GM23338 (cell line): Measurements from ENCODE around the gene SHISA8.

Source experiments
- CREB1 ChIP-seq: fragments of 250-450 bp; sonication (Bioruptor Pico); IDR thresholded peaks from 2 replicates; pipeline ENCODE4 v1.5.0; 2020; ENCODE audit warnings: low read depth, mild to moderate bottlenecking, moderate library complexity
- CTCF ChIP-seq, 2 experiments: fragments of 200-600 bp in 1 of 2; sonication (generic) in 1 of 2; conservative IDR thresholded peaks; 2 replicates each; pipeline versions ENCODE4 v1.5.1 to v1.6.1; 2016 to 2017; ENCODE audit warnings: antibody characterized with exemption in 2 of 2, low read depth in 2 of 2, mild to moderate bottlenecking in 2 of 2, moderate library complexity in 1 of 2
- EZH2 ChIP-seq: fragments of 200-600 bp; sonication (generic); IDR thresholded peaks from one replicate; pipeline ENCODE4 v1.8.0; 2017; ENCODE audit warnings: antibody characterized with exemption, mild to moderate bottlenecking, low read depth; ENCODE audit not compliant: unreplicated experiment
- EZH2phosphoT487 ChIP-seq: fragments of 200-600 bp; sonication (generic); IDR thresholded peaks from one replicate; pipeline ENCODE4 v1.8.1; 2018; ENCODE audit warnings: antibody characterized with exemption; ENCODE audit not compliant: unreplicated experiment
- POLR2AphosphoS5 ChIP-seq: IDR thresholded peaks from 2 replicates; pipeline ENCODE4 v1.6.1; 2016; ENCODE audit warnings: antibody characterized with exemption, low read depth
- TF ChIP-seq, protein P1 (sequence below): IDR thresholded peaks from one replicate; pipeline ENCODE4 v1.6.1; 2018; ENCODE audit warnings: antibody characterized with exemption; ENCODE audit not compliant: unreplicated experiment

DNA sequence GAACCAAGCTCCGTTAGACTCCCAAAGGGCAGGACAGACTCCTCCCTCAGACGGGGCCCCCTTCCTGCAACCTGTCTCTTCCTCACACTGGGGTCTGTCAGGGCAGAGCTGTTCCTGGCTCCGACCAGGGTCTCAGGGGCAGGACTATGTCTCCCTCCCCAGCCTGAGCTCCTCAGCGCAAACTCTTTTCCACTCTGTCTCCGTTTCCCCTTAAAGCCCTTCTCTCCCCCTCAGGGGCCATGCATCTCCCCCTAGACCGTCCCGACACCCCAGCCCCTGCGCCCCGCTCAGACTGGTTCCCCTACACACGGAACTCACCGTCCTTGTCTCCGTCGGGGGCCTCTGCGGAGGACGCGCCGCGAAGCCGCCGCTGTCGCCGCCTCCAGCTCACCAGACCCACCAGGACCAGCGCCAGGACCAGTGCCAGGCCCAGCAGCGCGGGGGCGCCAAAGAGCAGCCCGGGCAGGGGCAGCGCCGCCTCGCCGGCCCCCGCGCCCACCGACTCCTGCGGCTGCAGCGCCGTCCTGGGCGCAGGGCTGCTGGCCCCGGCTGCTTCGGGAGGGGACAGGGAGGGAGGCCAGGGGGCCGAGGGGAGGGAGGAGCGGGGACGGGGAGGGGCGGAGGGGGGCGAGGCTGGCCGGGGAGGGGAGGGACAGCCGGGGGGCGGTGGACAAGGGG lies 11.0 kb upstream of the SHISA8 start:
- TF ChIP-seq POLR2AphosphoS5 (no peak), CTCF (conservative IDR thresholded peaks at IDR 0.05; ENCODE audit: low read depth in 2 of 2) (peak; percentile 69 to 87), EZH2 (peak; percentile 72), CREB1 (CRISPR knock-in tag) (no peak), EZH2phosphoT487 (no peak)
- TF ChIP-seq, protein P1, sequence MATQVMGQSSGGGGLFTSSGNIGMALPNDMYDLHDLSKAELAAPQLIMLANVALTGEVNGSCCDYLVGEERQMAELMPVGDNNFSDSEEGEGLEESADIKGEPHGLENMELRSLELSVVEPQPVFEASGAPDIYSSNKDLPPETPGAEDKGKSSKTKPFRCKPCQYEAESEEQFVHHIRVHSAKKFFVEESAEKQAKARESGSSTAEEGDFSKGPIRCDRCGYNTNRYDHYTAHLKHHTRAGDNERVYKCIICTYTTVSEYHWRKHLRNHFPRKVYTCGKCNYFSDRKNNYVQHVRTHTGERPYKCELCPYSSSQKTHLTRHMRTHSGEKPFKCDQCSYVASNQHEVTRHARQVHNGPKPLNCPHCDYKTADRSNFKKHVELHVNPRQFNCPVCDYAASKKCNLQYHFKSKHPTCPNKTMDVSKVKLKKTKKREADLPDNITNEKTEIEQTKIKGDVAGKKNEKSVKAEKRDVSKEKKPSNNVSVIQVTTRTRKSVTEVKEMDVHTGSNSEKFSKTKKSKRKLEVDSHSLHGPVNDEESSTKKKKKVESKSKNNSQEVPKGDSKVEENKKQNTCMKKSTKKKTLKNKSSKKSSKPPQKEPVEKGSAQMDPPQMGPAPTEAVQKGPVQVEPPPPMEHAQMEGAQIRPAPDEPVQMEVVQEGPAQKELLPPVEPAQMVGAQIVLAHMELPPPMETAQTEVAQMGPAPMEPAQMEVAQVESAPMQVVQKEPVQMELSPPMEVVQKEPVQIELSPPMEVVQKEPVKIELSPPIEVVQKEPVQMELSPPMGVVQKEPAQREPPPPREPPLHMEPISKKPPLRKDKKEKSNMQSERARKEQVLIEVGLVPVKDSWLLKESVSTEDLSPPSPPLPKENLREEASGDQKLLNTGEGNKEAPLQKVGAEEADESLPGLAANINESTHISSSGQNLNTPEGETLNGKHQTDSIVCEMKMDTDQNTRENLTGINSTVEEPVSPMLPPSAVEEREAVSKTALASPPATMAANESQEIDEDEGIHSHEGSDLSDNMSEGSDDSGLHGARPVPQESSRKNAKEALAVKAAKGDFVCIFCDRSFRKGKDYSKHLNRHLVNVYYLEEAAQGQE = no peak
